ENCODE data around the gene TRA2A. TPM values are rescaled to one million over a fixed set of nuclear protein-coding genes. Genes with fewer than 3 reads are reported as not detected.

Gene TRA2A
- total RNA-seq, 1 donor from 2014 or later = 38.0 TPM

GRCh38 chr7:23470330-23471105 is 61.3 kb downstream of the TRA2A start, which contains the start of gene IGF2BP3:
TSS of gene IGF2BP3 (minus strand) at chr7:23470491. CDS start at chr7:23470110, 381 bp downstream.
- peak; percentile 82 for DNase-seq (ENCODE audit: low read depth)

GRCh38 chr7:23469961-23470250 is 61.9 kb downstream of the TRA2A start:
- DNase-seq (ENCODE audit: low read depth) = no peak

- DNase-seq (ENCODE audit: low read depth) = no peak
Measured at GRCh38 chr7:23469150-23469960, 62.4 kb downstream of the TRA2A start.

GRCh38 chr7:23468526-23469149 is 63.1 kb downstream of the TRA2A start:
- DNase-seq (ENCODE audit: low read depth) = no peak

GRCh38 chr7:23467806-23468525 is 63.8 kb downstream of the TRA2A start:
- DNase-seq (ENCODE audit: low read depth) = peak; percentile 49

GRCh38 chr7:23467291-23467805 is 64.4 kb downstream of the TRA2A start:
- DNase-seq (ENCODE audit: low read depth) = no peak

- DNase-seq (ENCODE audit: low read depth) = peak; percentile 43
Measured at GRCh38 chr7:23462846-23463245, 68.9 kb downstream of the TRA2A start.

GRCh38 chr7:23458044-23458443 is 73.7 kb downstream of the TRA2A start:
- no peak for DNase-seq (ENCODE audit: low read depth)

GRCh38 chr7:23456093-23456492 is 75.7 kb downstream of the TRA2A start:
- DNase-seq (ENCODE audit: low read depth) = no peak

GRCh38 chr7:23454881-23455526 is 76.8 kb downstream of the TRA2A start:
- no peak for DNase-seq (ENCODE audit: low read depth)

Other genes starting within 250 kb of the TRA2A start
- 55.3 and 72.2 TPM in 2 replicates for gene MALSU1, start 232.6 kb downstream of the TRA2A start, total RNA-seq
- 43.9 and 50.8 TPM in 2 replicates for gene IGF2BP3, start 61.5 kb downstream of the TRA2A start, total RNA-seq
- gene CCDC126, start 65.4 kb upstream of the TRA2A start, total RNA-seq = 18.7 and 36.8 TPM in 2 replicates
- gene FAM221A, start 148.2 kb upstream of the TRA2A start, total RNA-seq = 4.8 and 14.8 TPM in 2 replicates
- 0.25 and 0.69 TPM in 2 replicates for gene STK31, start 178.2 kb upstream of the TRA2A start, total RNA-seq